Neural progenitor cell (in vitro differentiated cells): ENCODE measurements around the gene RPH3AL.

Source experiments
- CTCF ChIP-seq: fragments of 200-600 bp; sonication (generic); IDR thresholded peaks from 2 replicates; pipeline ENCODE4 v1.5.1; 2017; ENCODE audit warnings: antibody characterized with exemption, mild to moderate bottlenecking
- EZH2 ChIP-seq: fragments of 200-600 bp; sonication (generic); IDR thresholded peaks from 2 replicates; pipeline ENCODE4 v1.6.1; 2017; ENCODE audit warnings: antibody characterized with exemption, mild to moderate bottlenecking, moderate library complexity
- EZH2phosphoT487 ChIP-seq: fragments of 200-600 bp; sonication (generic); IDR thresholded peaks from 2 replicates; pipeline ENCODE4 v1.6.1; 2017; ENCODE audit warnings: antibody characterized with exemption

GRCh38 chr17:253091-253846, 99.3 kb downstream of the RPH3AL start:
- no peak for TF ChIP-seq CTCF
- no peak for TF ChIP-seq EZH2
- TF ChIP-seq EZH2phosphoT487 = no peak
